Measurements from ENCODE around the gene GPR18. TPM values are rescaled to one million over a fixed set of nuclear protein-coding genes. Genes with fewer than 3 reads are reported as not detected.

The GPR18 gene
- total RNA-seq, 1 donor from 2014 or later: not detected

- Histone ChIP-seq H3K4me2 (no peak overlapping the region), H3K4me1 (peaks cover 28% of the 10 kb centered on the region), H3F3A (ENCODE audit: low read depth) (peaks cover 7% of the 10 kb centered on the region), H3K79me2 (ENCODE audit: low read depth) (peaks cover 100% of the 10 kb centered on the region), H3K4me3 (no peak overlapping the region), H3K36me3 (no peaks in the 10 kb centered on the region), H3K9ac (no peak overlapping the region), H3K9me3 (ENCODE audit: low read depth) (no peaks in the 10 kb centered on the region), H3K27ac (no peak overlapping the region), H2AFZ (replicated peaks) (no peak overlapping the region), H4K20me1 (ENCODE audit: low read depth) (peaks cover 54% of the 10 kb centered on the region), H3K27me3 (no peaks in the 10 kb centered on the region)
- H3K9me3 Mint-ChIP-seq: peaks cover 20% of the 10 kb centered on the region
- no peaks in the 10 kb centered on the region for H3K27me3 Mint-ChIP-seq (ENCODE audit: insufficient read depth, low read depth)
- H3K27ac Mint-ChIP-seq: no peak overlapping the region
- H3K4me3 Mint-ChIP-seq: no peak overlapping the region
- H3K36me3 Mint-ChIP-seq: peaks cover 18% of the 10 kb centered on the region
- peaks cover 24% of the 10 kb centered on the region for H3K4me1 Mint-ChIP-seq
- TF ChIP-seq EZH2 (IDR thresholded peaks at IDR 0.05): no peak
- TF ChIP-seq EZH2phosphoT487 (IDR thresholded peaks at IDR 0.05): no peak
- TF ChIP-seq CTCF (IDR thresholded peaks at IDR 0.05): no peak
- DNase-seq (ENCODE audit: low spot score): no peak
These were observed 37.8 kb downstream of the GPR18 start for GRCh38 chr13:99220199-99220935.

GRCh38 chr13:99218969-99219368 is 39.2 kb downstream of the GPR18 start:
- Histone ChIP-seq H3K79me2 (ENCODE audit: low read depth) (peaks cover 100% of the 10 kb centered on the region), H3K9ac (no peak overlapping the region), H3K4me3 (no peak overlapping the region), H3F3A (ENCODE audit: low read depth) (peaks cover 16% of the 10 kb centered on the region), H3K27ac (no peak overlapping the region), H3K9me3 (ENCODE audit: low read depth) (no peaks in the 10 kb centered on the region), H3K36me3 (no peaks in the 10 kb centered on the region), H4K20me1 (ENCODE audit: low read depth) (peaks cover 62% of the 10 kb centered on the region), H3K4me2 (no peak overlapping the region), H2AFZ (replicated peaks) (no peak overlapping the region), H3K27me3 (no peaks in the 10 kb centered on the region), H3K4me1 (peaks cover 35% of the 10 kb centered on the region)
- no peak for DNase-seq (ENCODE audit: low spot score)
- Mint-ChIP-seq H3K9me3 (peaks cover 20% of the 10 kb centered on the region), H3K36me3 (peaks cover 20% of the 10 kb centered on the region), H3K4me1 (peaks cover 35% of the 10 kb centered on the region), H3K27ac (no peak overlapping the region), H3K27me3 (ENCODE audit: insufficient read depth, low read depth) (no peaks in the 10 kb centered on the region), H3K4me3 (no peak overlapping the region)
- TF ChIP-seq EZH2phosphoT487 (IDR thresholded peaks at IDR 0.05) (no peak), CTCF (IDR thresholded peaks at IDR 0.05) (no peak), EZH2 (IDR thresholded peaks at IDR 0.05) (no peak)

- Histone ChIP-seq H4K20me1 (ENCODE audit: low read depth) (peaks cover 61% of the 10 kb centered on the region), H3K79me2 (ENCODE audit: low read depth) (peaks cover 100% of the 10 kb centered on the region), H3K36me3 (no peaks in the 10 kb centered on the region), H3K27ac (peak overlapping the region; percentile 52), H3F3A (ENCODE audit: low read depth) (peaks cover 16% of the 10 kb centered on the region), H3K4me3 (no peak overlapping the region), H3K4me2 (peak overlapping the region; percentile 26), H3K27me3 (no peaks in the 10 kb centered on the region), H3K4me1 (peaks cover 31% of the 10 kb centered on the region), H3K9me3 (ENCODE audit: low read depth) (no peaks in the 10 kb centered on the region), H2AFZ (replicated peaks) (no peak overlapping the region), H3K9ac (peak overlapping the region; percentile 14)
- Mint-ChIP-seq H3K4me1 (peaks cover 36% of the 10 kb centered on the region), H3K4me3 (no peak overlapping the region), H3K36me3 (peaks cover 20% of the 10 kb centered on the region), H3K27ac (no peak overlapping the region), H3K9me3 (peaks cover 17% of the 10 kb centered on the region), H3K27me3 (ENCODE audit: insufficient read depth, low read depth) (no peaks in the 10 kb centered on the region)
- no peak for TF ChIP-seq EZH2phosphoT487 (IDR thresholded peaks at IDR 0.05)
- TF ChIP-seq EZH2 (IDR thresholded peaks at IDR 0.05): no peak
- no peak for TF ChIP-seq CTCF (IDR thresholded peaks at IDR 0.05)
- peak; percentile 21 for DNase-seq (ENCODE audit: low spot score)
These were observed 39.6 kb downstream of the GPR18 start for GRCh38 chr13:99218545-99218944.

Data from neural progenitor cell (in vitro differentiated cells).